Spleen (tissue), 7 donors: ENCODE results near the gene GAB1.

Experiments used
- POLR2A ChIP-seq, 3 donors: fragments of 450-650 bp; IDR thresholded peaks; one replicate each; pipeline ENCODE4 v1.5.1; 2017; ENCODE audit warnings: antibody characterized with exemption in 3 of 3, mild to moderate bottlenecking in 1 of 3
- POLR2AphosphoS5 ChIP-seq, 3 donors: sonication (generic); formaldehyde crosslinking; IDR thresholded peaks; one replicate each; pipeline ENCODE4 v1.5.1; 2017; ENCODE audit warnings: antibody characterized with exemption in 3 of 3
- TF ChIP-seq, protein P1 (sequence below), 11 experiments: fragments of 200-600 bp in 7 of 11; fragments of 450-650 bp in 4 of 11; sonication (generic) in 4 of 11; IDR thresholded peaks in 8 of 11; conservative IDR thresholded peaks in 3 of 11; 1 replicate in 7 of 11; 2 replicates in 4 of 11; pipeline versions ENCODE4 v1.4.0 to v1.8.0; 2016 to 2021; ENCODE audit warnings: antibody characterized with exemption in 11 of 11, inconsistent platforms in 4 of 11, mild to moderate bottlenecking in 1 of 11
- donor health status: DM: no; HTN: no; CAD: no; lungs with moderate emphysema.
- donor health status: DM: no; HTN: no; CAD: no.
- donor health status: DM: no; HTN: no; CAD: no.

DNA sequence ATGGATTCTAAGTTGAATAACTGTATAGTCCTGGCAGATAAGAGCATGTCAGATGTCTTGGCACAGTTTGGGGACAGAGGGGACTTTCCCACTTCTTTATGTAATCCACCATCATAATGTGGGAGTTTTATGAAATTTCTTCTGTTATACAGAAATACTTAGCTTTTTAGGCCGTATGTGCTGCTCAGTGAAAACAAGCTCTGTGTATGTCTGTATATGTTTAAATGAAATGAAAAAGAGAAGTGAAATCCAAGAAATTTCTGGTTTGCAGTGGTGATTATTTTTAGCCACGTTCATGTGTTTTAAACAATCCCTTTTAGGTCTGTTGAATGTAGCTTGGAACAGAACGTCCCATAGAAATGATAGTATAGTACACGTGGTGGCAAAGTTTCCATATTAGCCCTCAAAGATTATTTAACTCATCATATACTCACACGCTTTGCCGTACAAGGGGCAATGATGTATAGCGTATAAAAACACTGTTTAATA lies 41.0 kb downstream of the GAB1 start:
- no peak for TF ChIP-seq POLR2AphosphoS5 (IDR thresholded peaks at IDR 0.05)
- TF ChIP-seq, protein P1, sequence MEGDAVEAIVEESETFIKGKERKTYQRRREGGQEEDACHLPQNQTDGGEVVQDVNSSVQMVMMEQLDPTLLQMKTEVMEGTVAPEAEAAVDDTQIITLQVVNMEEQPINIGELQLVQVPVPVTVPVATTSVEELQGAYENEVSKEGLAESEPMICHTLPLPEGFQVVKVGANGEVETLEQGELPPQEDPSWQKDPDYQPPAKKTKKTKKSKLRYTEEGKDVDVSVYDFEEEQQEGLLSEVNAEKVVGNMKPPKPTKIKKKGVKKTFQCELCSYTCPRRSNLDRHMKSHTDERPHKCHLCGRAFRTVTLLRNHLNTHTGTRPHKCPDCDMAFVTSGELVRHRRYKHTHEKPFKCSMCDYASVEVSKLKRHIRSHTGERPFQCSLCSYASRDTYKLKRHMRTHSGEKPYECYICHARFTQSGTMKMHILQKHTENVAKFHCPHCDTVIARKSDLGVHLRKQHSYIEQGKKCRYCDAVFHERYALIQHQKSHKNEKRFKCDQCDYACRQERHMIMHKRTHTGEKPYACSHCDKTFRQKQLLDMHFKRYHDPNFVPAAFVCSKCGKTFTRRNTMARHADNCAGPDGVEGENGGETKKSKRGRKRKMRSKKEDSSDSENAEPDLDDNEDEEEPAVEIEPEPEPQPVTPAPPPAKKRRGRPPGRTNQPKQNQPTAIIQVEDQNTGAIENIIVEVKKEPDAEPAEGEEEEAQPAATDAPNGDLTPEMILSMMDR (IDR thresholded peaks at IDR 0.05 in 8 of 11, conservative IDR thresholded peaks at IDR 0.05 in 3 of 11), result no peak
- TF ChIP-seq POLR2A (IDR thresholded peaks at IDR 0.05), result no peak
